ENCODE data around the gene SART1.
A peak's percentile ranks its signal among the peaks of the same experiment; 100 is the strongest.

The SART1 gene, protein sequence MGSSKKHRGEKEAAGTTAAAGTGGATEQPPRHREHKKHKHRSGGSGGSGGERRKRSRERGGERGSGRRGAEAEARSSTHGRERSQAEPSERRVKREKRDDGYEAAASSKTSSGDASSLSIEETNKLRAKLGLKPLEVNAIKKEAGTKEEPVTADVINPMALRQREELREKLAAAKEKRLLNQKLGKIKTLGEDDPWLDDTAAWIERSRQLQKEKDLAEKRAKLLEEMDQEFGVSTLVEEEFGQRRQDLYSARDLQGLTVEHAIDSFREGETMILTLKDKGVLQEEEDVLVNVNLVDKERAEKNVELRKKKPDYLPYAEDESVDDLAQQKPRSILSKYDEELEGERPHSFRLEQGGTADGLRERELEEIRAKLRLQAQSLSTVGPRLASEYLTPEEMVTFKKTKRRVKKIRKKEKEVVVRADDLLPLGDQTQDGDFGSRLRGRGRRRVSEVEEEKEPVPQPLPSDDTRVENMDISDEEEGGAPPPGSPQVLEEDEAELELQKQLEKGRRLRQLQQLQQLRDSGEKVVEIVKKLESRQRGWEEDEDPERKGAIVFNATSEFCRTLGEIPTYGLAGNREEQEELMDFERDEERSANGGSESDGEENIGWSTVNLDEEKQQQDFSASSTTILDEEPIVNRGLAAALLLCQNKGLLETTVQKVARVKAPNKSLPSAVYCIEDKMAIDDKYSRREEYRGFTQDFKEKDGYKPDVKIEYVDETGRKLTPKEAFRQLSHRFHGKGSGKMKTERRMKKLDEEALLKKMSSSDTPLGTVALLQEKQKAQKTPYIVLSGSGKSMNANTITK

DNA sequence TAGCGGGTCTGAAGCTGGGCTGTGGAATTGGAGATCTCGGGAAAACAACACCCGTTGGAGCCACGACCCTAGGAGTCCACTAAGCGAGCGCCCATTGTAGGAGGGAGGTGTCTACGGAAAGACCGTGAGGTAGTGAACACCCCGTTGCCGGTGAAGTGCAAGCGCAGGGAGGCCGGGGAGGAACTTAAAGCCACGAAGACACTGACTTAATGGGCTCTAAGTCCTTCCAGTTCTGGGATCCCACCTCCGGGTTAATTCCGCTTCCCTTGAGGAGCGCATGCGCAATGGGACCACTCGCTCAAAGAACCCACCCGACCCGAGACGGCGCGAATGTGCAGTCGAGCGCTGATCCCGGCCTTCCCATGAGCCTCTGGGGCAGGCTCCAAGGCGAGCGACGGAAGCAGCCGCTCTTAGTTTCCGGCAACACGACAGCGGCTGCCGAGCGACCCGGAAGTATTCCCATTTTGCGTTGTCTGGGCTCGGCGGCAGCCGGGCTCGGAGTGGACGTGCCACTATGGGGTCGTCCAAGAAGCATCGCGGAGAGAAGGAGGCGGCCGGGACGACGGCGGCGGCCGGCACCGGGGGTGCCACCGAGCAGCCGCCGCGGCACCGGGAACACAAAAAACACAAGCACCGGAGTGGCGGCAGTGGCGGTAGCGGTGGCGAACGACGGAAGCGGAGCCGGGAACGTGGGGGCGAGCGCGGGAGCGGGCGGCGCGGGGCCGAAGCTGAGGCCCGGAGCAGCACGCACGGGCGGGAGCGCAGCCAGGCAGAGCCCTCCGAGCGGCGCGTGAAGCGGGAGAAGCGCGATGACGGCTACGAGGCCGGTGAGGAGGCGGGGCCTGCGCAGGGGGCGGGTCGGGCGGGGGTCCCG is at the start of gene SART1:
TSS of gene SART1 (plus strand) at position 468 of the 874 bp plus-strand sequence. CDS start at position 515, 47 bp downstream.
- DNase-seq (ENCODE audit: low spot score), result peak; percentile 99

GRCh38 chr11:65912845-65913244 is 48.7 kb upstream of the SART1 start:
- peak; percentile 54 for DNase-seq (ENCODE audit: low spot score)

DNA sequence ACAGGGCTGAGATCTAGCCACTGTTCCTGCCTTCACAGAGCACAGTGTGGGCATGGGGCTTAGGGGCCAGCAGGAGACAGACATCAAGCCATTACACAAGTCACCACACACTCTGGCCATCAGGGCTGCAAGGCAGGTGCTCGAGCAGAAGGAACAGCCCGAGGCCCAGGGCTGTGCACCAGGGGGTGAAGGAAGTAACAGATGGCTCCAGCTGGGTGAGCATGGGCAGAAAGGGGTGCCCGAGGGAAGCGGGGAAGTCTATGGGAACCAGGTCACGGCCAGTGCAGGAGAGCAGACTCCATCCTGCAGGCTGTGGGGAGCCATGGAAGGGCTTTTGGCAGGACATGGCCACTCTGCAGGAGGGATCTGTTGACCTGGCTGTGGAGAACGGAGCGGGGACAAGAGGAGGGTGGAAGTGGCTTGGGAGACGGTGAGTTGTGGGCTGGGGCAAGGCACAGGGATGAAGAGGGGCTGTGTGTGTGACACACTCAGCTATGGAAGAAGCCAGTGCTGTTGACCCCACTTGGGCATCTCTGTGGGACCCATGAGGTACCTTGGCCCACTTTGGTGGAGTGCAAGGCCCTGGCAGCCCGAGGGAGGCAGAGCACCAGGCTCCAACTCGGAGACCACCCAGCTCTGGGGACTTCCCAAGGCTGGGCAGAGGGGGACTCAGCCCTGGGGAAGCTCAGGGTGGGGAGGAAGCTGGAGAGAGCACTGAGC is 46.3 kb upstream of the SART1 start:
- DNase-seq (ENCODE audit: low spot score), result peak; percentile 20

DNA sequence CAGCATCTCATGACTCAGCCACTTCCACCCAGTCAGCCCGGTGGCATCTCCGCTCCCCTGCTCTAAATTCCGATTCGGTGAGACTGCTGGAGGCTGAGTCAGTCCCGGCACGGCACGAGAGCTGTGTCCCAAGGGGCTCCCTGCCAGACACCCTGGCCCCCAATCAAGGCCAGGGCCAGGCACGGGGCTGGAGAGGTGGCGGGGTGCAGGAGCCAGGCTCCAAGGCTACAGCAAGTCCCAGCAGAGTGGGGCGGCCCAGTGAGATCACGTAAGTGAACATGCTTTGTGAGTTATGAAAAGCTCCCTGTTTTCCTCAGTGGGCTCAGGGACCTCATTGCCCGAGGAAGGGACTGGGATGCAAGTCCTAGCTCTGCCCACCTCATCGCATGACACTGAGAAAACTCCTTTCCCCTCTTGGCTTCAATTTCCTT is 45.7 kb upstream of the SART1 start:
- peak; percentile 94 for DNase-seq (ENCODE audit: low spot score)

GRCh38 chr11:65916391-65916790 is 45.1 kb upstream of the SART1 start:
- no peak for DNase-seq (ENCODE audit: low spot score)

DNA sequence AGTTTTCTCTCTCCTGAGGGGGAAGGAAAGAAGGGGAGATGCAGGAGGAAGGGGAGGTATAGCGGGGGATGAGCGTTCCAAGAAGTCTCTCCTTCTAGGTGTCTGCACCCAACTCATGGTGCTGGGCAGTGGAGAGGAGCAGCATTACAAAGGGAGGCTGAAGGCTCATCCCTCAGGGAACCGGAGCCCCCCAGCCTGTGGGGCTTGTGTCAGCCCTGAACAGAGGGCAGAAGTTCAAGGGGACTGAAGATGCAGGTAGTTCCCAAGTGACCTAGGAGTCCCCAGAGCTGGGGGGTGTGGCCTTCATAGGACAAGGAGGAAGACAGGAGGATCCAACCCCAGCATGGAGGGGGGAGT is 44.5 kb upstream of the SART1 start:
- DNase-seq (ENCODE audit: low spot score), result no peak

DNA sequence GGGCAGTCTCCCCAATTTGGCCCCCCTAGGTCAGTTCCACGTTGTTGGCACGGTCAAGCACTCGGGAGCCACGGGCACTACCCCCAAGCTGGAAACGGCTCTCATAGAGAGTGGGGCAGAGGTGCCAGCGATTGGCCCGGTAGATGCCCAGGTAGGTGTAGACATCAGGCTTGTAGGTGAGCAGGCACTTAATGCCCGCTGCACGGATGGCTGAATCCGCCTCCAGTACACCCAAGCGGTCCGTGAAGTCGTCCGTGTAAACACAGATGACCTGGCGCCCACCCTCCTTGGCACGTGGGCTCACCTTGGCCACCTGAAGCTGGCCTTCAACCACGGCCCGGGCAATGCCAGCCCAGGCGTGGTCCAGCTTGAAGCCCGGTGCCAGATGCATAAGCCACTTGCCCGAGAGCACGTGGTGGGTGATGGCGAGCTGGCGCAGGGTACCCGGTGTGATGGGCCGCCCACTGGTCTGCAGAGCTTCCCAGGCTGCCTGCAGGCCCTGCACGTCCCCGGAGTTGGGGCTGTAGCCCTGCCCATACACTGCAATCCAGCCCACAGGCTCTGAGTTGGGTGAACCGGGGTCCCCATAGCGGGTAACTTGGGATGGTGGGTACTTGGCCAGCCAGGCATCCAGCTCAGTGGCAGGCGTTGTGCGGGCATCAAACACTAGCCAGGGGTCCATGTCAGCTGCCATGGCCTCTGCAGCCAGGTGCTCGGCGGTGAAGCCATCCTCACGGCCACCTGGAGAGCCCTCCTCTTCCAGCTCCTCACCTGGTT is 43.9 kb upstream of the SART1 start:
- DNase-seq (ENCODE audit: low spot score), result no peak

DNA sequence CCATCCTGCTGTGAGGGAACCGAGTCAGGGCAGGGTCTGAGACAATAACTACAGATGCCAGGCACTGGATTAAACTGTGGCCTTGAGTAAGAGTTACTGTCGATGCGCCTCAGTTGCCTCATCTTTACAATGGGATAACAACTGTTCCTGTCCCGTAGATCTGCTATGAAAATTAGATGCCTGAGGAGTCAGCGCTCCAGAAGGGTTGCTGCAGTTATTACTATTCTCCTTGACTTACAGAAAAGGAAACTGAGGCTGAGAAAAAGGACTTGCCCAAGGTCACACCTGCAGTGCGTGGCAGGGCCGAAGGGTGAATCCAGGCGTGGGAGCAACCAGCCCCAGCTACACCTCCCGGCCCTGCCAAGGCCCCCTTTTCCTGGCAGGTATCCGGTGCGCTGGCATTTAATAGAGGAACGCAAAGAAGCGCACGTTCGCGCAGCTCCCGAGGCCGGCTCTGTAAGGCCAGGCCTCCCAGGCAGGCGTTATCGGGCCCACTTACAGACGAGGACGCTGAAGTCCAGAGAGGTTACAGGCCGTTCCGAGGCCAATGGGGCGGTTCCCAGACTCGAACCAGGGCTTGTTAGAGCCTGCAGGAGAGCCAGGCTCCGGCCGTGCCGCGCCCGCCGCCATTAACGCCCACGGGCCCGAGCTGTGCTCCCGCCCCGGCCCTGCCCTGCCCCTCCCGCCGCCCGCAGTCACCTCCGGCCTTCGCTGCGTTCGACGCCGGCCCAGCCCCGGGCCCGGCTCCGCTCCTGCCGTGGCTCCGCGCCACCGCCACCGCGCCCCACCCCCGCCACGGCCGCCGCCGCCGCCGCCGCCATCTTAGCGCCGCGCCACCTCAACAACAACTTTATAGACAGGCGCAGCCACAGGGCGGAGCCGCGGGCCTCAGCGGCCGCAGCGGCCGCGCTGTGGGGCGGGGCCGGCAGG is 43.1 kb upstream of the SART1 start, which contains the start of gene C11orf68:
TSS of gene C11orf68 (minus strand) at position 852 of the 930 bp plus-strand sequence. CDS start at position 821, 31 bp downstream.
- DNase-seq (ENCODE audit: low spot score), result no peak

DNA sequence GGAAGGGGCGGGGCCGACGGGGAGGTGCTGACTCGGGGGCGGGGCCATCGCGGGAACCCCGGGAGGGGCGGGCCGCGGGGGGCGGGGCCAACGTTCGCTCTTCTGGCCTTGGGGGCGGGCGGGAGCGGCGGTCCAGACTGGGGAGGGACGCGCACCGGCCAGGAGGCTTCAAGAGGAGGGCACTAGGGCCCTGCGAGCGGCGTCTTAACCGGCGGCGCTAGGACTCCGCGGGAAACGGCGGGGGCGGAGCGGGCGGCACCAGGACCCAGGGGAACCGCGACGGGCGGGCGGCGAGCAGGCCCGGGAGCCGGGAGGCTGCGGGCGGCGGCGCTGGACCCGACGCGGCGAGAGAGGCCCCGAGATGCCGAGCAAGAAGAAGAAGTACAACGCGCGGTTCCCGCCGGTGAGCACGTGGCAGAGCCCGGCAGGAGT is 42.4 kb upstream of the SART1 start, which contains the start of gene DRAP1:
TSS of gene DRAP1 (plus strand) at position 286 of the 432 bp plus-strand sequence. CDS start at position 362, 76 bp downstream.
- peak; percentile 99 for DNase-seq (ENCODE audit: low spot score)

GRCh38 chr11:65919573-65920371 is 41.8 kb upstream of the SART1 start:
- DNase-seq (ENCODE audit: low spot score), result peak; percentile 84

DNA sequence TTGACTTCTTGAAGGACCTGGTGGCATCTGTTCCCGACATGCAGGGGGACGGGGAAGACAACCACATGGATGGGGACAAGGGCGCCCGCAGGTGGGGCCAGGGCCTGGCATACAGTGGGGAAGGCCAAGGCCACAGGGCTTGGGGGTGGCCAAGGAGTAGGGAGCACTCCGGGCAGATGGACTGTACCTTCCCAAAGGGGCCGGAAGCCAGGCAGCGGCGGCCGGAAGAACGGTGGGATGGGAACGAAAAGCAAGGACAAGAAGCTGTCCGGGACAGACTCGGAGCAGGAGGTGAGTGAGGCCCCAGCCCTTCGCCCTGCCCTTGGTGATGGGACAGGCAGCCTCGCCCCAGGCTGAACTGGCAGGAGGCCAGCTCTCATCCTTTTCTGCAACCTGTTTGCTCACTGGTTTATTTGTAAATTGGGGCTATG is 41.1 kb upstream of the SART1 start:
- DNase-seq (ENCODE audit: low spot score), result peak; percentile 19

DNA sequence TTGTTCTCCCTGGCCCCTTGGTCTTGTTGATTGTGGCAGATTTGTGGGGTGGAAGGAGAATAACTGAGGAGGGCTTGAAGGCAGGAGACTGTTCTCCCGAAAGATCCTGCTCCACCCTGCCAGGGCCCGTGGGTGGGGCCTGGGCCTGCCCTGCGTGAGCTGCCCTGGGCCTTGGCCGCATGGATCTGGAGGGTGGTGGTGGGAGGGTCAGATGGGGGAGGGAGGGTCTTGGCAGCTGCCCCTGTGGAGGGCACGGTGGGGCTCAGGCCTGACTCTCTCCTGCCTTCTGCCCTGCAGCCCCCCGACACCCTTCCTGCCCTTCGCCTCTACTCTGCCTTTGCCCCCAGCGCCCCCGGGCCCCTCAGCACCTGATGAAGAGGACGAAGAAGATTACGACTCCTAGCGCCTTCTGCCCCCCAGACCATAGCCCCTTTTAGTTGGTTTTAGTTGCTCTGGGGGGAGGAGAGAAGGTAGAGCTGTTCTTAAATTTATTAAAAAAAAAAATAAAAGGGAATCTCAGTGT is 40.4 kb upstream of the SART1 start:
- peak; percentile 34 for DNase-seq (ENCODE audit: low spot score)

DNA sequence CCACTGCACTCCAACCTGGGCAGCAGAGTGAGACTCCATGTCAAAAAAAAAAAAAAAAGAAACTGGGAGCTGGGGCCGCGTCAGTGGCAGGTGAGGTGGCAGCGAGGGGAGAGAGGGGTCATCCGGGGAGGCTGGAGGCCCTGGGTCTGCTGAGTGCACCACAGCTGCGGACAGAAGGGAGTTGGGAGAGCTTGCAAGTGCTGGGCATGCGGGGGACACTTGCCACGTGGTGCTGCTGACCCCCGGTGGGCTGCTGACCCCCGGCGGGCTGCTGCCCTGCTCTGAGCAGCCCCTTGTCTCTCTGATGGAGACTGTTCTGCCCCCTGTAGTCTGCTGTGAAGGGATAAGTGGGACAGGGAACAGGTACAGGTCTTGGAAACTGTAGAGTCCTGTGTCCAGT is 39.7 kb upstream of the SART1 start:
- DNase-seq (ENCODE audit: low spot score), result no peak

DNA sequence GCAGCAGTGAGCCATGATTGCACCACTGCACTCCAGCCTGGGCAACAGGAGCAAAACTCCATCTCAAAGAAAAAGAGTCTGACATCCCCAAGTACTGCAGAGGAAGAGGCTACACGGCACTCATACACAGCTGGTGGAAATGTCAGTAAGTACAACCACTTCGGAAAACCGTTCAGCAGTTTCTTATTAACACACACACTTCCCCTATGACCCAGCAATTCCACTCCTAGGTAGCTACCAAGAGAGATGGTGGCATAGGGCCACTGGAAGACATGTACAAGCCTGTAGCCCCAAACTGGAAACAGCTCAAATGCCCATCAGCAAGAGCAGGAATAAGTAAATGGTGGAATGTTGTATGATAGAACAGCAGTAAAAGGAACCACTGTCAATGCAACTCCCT is 39.0 kb upstream of the SART1 start:
- no peak for DNase-seq (ENCODE audit: low spot score)

GRCh38 chr11:65925397-65925796 is 36.1 kb upstream of the SART1 start:
- DNase-seq (ENCODE audit: low spot score), result no peak

- DNase-seq (ENCODE audit: low spot score), result no peak
Observed at GRCh38 chr11:65927904-65928397, 33.6 kb upstream of the SART1 start.

GRCh38 chr11:65928667-65929066 is 32.9 kb upstream of the SART1 start:
- no peak for DNase-seq (ENCODE audit: low spot score)

All from GM03348 (cell line).